ENCODE results near the gene CCDC71. TPM values are rescaled to one million over a fixed set of nuclear protein-coding genes. Genes with fewer than 3 reads are reported as not detected.
A peak's percentile ranks its signal among the peaks of the same experiment; 100 is the strongest.

CCDC71 gene
- 10 to 100 TPM; 35.2 to 63.7 (median 58.5) TPM for total RNA-seq

- peak; percentile 65 for DNase-seq
- peaks cover 12% of the 10 kb centered on the region in 2 donors for H3K36me3 ChIP-seq
- H3K27ac ChIP-seq, result peak within 1 kb of the TSS; percentile 89 to 96 (median 90)
- no peaks in the 10 kb centered on the region for H3K9me3 ChIP-seq
- intact Hi-C loops (cut with DNase I), result no loop called here
- H3K4me1 ChIP-seq, result peaks cover 18 to 25% of the 10 kb centered on the region in 2 donors
- WGBS, 2 donors, result 0 to 12% methylated on average over 6 to 12 of the region's 69 CpGs
- H3K4me3 ChIP-seq (replicated peaks in 1 of 3), result peak within 1 kb of the TSS; percentile 75 to 95 (median 88)
- no peak for TF ChIP-seq CTCF (IDR thresholded peaks at IDR 0.05)
- peak; percentile 17 to 75 for TF ChIP-seq POLR2A (IDR thresholded peaks at IDR 0.05)
- H3K27me3 ChIP-seq, result no peaks in the 10 kb centered on the region
Observed at GRCh38 chr3:49165771-49166751, at the start of gene CCDC71. TSS of gene CCDC71 (minus strand) at chr3:49166331. CDS start at chr3:49164208, 2,123 bp downstream.

- H3K27me3 ChIP-seq, result no peaks in the 10 kb centered on the region
- H3K36me3 ChIP-seq, result no peaks in the 10 kb centered on the region
- H3K27ac ChIP-seq, result no peak overlapping the region
- no peak overlapping the region for H3K4me3 ChIP-seq (replicated peaks in 1 of 3)
- H3K9me3 ChIP-seq, result no peaks in the 10 kb centered on the region
- intact Hi-C loops (cut with DNase I), result no loop called here
- TF ChIP-seq POLR2A (IDR thresholded peaks at IDR 0.05) (no peak), CTCF (IDR thresholded peaks at IDR 0.05) (no peak)
- DNase-seq, result no peak
- WGBS, 2 donors, result 68 to 91% methylated on average over 2 of the region's 2 CpGs
- H3K4me1 ChIP-seq, result peaks cover 22 to 25% of the 10 kb centered on the region in 2 donors
Observed at GRCh38 chr3:49213998-49214397, 47.9 kb upstream of the CCDC71 start.

- Histone ChIP-seq H3K4me3 (replicated peaks in 1 of 3) (no peak overlapping the region), H3K27ac (no peak overlapping the region), H3K9me3 (no peaks in the 10 kb centered on the region), H3K36me3 (no peaks in the 10 kb centered on the region), H3K27me3 (no peaks in the 10 kb centered on the region), H3K4me1 (peaks cover 19 to 21% of the 10 kb centered on the region in 2 donors)
- DNase-seq, result no peak
- TF ChIP-seq POLR2A (IDR thresholded peaks at IDR 0.05) (no peak), CTCF (IDR thresholded peaks at IDR 0.05) (no peak)
- WGBS, 2 donors, result 93 to 95% methylated on average over 7 to 10 of the region's 15 CpGs
- intact Hi-C loops (cut with DNase I), result no loop called here
Observed at GRCh38 chr3:49213541-49213943, 47.4 kb upstream of the CCDC71 start.

GRCh38 chr3:49199900-49200281 lies 33.8 kb upstream of the CCDC71 start:
- Histone ChIP-seq H3K4me3 (replicated peaks in 1 of 3) (peak overlapping the region in 1 of 3 donors; percentile 20), H3K36me3 (no peaks in the 10 kb centered on the region), H3K27me3 (no peaks in the 10 kb centered on the region), H3K9me3 (no peaks in the 10 kb centered on the region), H3K4me1 (peaks cover 0 to 10% of the 10 kb centered on the region in 2 donors), H3K27ac (peak overlapping the region in 2 of 3 donors; percentile 35 to 71)
- DNase-seq, result no peak
- intact Hi-C loops (cut with DNase I), result no loop called here
- 69 to 82% methylated on average over 15 of the region's 15 CpGs for WGBS, 2 donors
- TF ChIP-seq POLR2A (IDR thresholded peaks at IDR 0.05) (no peak), CTCF (IDR thresholded peaks at IDR 0.05) (no peak)
